GM13977 (cell line): ENCODE data around the gene MYO9A.

Source experiments
- DNase-seq: peaks from one replicate; pipeline ENCODE4 v3.0.0; 2012; ENCODE audit warnings: low spot score
- CTCF ChIP-seq: IDR thresholded peaks from 2 replicates; pipeline ENCODE4 v1.5.1; 2012; ENCODE audit warnings: mild to moderate bottlenecking, control low read depth; ENCODE audit not compliant: insufficient read depth; ENCODE audit errors: extremely low read depth, missing control alignments
- in situ Hi-C: fragments of 300-500 bp; cut with MboI; formaldehyde crosslinking; loops from one replicate; pipeline ENCODE4 v1.12.0; 2022; ENCODE audit warnings: low sequenced_read_pairs, low pct_unique_long_range_greater_than_20kb, mixed read lengths, inconsistent platforms; ENCODE audit not compliant: unreplicated experiment

The MYO9A gene

GRCh38 chr15:71951134-71951533 is 166.8 kb downstream of the MYO9A start:
- no peak for DNase-seq
- no peak for TF ChIP-seq CTCF
- in situ Hi-C loops: no loop called here

GRCh38 chr15:71945012-71945411 is 172.9 kb downstream of the MYO9A start:
- in situ Hi-C loops: no loop called here
- TF ChIP-seq CTCF: no peak
- no peak for DNase-seq

GRCh38 chr15:71943806-71944205 is 174.1 kb downstream of the MYO9A start:
- no peak for TF ChIP-seq CTCF
- in situ Hi-C loops: no loop called here

DNA sequence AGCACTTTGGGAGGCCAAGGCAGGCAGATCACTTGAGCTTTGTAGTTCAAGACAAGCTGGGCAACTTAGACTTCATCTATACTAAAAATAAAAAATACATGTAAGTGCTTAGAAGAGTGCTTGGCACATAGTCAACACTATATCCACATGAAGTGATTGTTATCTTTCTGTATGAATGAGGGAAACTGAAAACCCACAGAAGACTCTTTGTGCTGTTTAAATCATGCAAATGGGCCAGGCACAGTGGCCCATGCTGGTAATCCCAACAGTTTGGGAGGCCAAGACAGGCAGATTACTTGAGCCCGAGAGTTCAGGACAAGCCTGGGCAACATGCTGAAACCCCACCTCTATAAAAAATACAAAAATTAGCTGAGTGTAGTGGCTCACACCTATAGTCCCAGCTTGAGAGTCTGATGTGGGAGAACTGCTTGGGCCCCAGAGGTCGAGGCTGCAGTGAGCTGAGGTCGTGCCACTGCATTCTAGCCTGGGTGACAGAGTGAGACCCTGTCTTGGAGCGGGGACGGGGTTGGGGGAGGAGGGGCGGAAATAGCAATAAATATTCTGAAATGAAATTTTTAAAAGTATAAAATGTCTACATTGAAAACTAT is 177.9 kb downstream of the MYO9A start:
- in situ Hi-C loops: no loop called here
- no peak for DNase-seq
- TF ChIP-seq CTCF: no peak

More at GRCh38 chr15:71943806-71944205, 174.1 kb downstream of the MYO9A start:
- no peak for DNase-seq

DNA sequence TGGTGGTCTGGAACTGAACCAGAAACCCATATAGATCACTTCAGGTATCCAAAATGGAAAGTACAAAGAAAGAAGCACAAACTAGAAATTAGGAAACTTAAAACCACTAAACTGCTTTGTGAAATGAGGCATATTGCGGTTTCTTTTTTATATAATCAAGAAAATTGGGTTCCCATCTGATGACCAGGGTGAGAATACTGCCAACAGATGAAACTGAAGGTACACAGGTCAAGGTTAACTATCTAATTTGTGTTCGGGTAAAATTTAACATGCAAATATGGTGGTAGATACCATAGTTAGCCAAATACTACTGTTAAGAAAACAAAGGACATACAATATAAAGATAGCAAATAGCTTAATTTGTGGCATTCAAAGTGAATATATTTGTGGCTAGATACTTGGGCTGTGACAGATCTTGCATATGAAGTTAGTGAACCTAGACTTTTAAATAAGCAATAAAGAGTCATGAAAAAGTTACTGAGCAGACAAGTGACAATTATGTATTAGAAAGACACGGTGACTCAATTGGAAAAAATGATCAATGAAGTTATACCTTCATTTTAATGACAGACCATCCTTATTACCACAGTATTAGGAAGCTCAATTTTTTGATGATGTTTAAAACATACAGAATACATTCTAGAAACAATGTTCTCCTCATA is 180.2 kb downstream of the MYO9A start:
- no peak for TF ChIP-seq CTCF
- in situ Hi-C loops: no loop called here
- DNase-seq: no peak

GRCh38 chr15:71934446-71934845 is 183.5 kb downstream of the MYO9A start:
- DNase-seq: no peak
- no peak for TF ChIP-seq CTCF

More at GRCh38 chr15:71934446-71934845, 183.5 kb downstream of the MYO9A start:
- in situ Hi-C loops: no loop called here
